Fibroblast of skin of back (primary cell): ENCODE results near the gene EOLA2.
"Not testable (repeated sequence)": the region's sequence is repeated elsewhere in the genome, so short reads cannot be mapped to it uniquely, and the experiment has no call there.

Experiments used
- DNase-seq: peaks from one replicate; pipeline ENCODE4 v3.0.0-alpha.2; 2013

EOLA2 gene

DNA sequence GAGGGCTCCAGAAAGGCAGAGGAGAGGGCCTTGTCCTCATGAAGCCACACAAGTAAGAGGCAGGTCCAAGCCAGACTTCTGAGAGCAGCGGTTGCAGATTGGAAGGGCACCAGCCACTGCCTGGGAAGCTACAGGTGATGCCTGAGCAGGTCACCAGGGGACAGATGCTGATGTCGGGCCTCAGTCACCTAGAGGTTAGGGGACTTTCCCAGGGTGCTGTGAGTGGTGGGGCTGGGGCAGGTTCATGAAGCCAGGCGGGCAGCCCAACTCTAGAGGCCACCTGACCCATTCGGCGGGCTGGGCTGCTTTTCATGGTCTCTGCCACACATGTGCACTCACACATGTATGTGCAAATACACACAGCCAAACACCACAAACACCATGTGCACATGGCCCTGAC is 5.3 kb downstream of the EOLA2 start:
- not testable (repeated sequence) for DNase-seq

- DNase-seq: not testable (repeated sequence)
These were observed 6.1 kb downstream of the EOLA2 start for GRCh38 chrX:149932150-149932549.

- DNase-seq: not testable (repeated sequence)
These were observed 6.9 kb downstream of the EOLA2 start for GRCh38 chrX:149931355-149931754.

- DNase-seq: not testable (repeated sequence)
These were observed 8.9 kb downstream of the EOLA2 start, which contains the start of gene HSFX4 for GRCh38 chrX:149929400-149929799. HSFX4 (plus strand) TSS chrX:149929573; CDS start chrX:149929645, 72 bp downstream.

- not testable (repeated sequence) for DNase-seq
These were observed 9.7 kb downstream of the EOLA2 start for GRCh38 chrX:149928635-149929034.

- not testable (repeated sequence) for DNase-seq
These were observed 10.4 kb downstream of the EOLA2 start for GRCh38 chrX:149927964-149928258.

- not testable (repeated sequence) for DNase-seq
These were observed 10.9 kb downstream of the EOLA2 start for GRCh38 chrX:149927245-149927963.

DNA sequence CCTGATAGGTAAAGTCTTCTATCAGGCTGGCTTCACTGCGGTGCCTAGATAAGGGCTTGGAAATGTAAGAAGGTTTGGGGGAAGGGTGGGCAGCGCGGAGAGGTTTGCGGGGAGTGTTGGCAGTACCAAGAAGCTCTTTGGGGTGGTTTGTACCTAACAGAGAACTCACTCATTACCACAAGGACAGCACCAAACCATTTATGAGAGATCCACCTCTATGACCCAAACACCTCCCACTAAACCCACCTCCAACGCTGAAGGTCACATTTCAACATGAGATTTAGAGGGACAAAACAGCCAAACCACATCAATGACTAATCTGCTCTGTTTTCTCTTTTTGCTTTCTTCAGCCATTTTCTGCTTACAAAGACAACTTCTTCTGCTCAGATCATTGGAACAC is 13.9 kb downstream of the EOLA2 start:
- not testable (repeated sequence) for DNase-seq

GRCh38 chrX:149923836-149924235 is 14.5 kb downstream of the EOLA2 start:
- not testable (repeated sequence) for DNase-seq

DNA sequence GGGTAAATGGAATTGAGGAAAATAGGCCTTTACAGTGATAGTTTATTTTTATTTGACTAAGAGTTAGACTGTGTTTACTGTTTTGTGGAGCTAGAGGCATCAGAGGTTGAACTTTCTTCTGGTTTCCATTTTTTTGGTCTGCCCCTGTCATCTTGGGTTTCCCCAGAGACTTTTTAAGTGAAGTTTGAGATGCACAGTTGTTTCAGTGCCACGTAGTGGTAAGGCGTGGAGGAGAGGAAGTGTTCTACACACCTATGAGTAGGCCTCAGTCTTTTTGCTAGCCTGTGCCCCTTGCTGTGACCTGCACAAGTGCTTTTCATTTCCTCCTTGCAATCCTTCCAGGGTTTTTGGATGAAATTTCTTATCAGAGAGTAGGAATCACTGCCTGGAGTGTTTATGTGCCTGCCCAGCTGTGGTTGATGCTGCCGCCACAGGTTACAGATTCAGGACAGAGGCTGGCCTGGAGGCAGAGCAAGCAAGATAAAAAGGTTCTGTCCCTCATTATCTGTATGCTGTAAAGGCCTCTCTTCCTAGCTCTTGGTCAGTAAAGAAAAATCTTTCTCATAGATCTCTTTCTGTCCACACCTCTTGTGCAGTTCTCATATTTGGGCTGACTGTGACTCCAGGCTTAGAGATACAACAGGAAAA is 21.4 kb downstream of the EOLA2 start:
- no peak for DNase-seq

- no peak for DNase-seq
These were observed 28.1 kb downstream of the EOLA2 start for GRCh38 chrX:149910178-149910695.

DNA sequence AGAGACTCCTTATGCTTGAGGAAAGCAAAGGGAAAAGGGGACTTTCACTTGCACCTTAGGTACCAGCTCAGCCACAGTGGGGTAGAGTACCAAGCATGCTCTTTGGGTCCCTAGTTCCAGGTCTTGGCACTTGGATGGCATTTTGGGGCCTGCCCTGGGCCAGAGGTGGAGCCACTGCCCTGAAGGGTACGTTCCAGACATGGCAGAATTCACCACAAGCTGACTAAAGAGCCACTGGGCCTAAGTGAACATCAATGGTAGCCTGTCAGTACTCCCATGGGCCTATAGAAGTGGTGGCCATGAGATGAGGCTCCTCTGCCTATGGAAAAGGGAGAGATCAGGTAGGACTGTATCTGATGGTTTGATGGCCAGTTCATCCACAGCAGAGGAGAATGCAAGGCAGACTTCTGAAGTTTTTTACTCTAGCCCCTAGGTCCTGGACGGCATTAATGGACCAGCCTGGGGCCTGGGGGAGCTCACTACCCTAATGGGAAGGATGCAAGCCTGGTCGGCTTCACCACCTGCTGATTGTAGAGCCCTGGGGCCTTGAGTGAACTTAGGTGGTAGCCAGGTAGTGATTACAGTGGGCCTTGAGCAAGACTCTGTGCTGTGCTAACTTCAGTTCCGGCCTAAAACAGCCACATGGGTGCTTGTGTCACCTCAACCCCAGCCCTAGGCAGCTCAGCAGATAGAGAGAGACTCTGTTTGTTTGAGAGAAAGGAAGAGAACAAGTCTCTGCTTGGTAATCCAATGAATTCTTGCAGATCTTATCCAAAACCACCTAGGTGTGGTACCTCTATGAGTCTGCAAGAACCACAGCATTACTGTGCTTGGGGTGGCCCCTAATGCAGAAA is 28.7 kb downstream of the EOLA2 start:
- no peak for DNase-seq

- DNase-seq: no peak
These were observed 29.6 kb downstream of the EOLA2 start for GRCh38 chrX:149908727-149909126.

GRCh38 chrX:149908308-149908707 is 30.0 kb downstream of the EOLA2 start:
- no peak for DNase-seq

- DNase-seq: peak; percentile 16
These were observed 34.2 kb downstream of the EOLA2 start for GRCh38 chrX:149903889-149904748.

GRCh38 chrX:149898554-149898953 is 39.7 kb downstream of the EOLA2 start:
- no peak for DNase-seq

DNA sequence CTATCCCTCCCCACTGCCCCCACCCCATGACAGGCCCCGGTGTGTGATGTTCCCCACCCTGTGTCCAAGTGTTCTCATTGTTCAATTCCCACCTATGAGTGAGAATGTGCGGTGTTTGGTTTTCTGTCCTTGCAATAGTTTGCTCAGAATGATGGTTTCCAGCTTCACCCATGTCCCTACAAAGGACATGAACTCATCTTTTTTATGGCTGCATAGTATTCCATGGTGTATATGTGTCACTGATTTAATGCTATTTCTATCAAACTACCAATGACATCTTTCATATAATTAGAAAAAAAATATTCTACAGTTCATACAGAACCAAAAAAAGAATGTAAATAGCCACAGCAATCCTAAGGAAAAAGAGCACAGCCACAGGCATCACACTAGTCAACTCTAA is 47.5 kb downstream of the EOLA2 start:
- not testable (repeated sequence) for DNase-seq
